Measurements from ENCODE around the gene DDX56. TPM values are rescaled to one million over a fixed set of nuclear protein-coding genes. Genes with fewer than 3 reads are reported as not detected.

The DDX56 gene
- total RNA-seq, 1 experiment from 2014 or later: 154 TPM

- peaks cover 20% of the 10 kb centered on the region for H3K36me3 ChIP-seq (ENCODE audit: control insufficient read depth, insufficient read depth, low read length)
- intact Hi-C loops (cut with micrococcal nuclease; ENCODE audit: unreplicated experiment): no loop called here
- no peak overlapping the region for H3K4me3 ChIP-seq (ENCODE audit: low read depth, low read length)
- H3K27me3 ChIP-seq (replicated peaks; ENCODE audit: control insufficient read depth, insufficient read depth, low read length): no peaks in the 10 kb centered on the region
- Mint-ChIP-seq H3K4me3 (ENCODE audit: unreplicated experiment) (no peak overlapping the region), H3K27me3 (ENCODE audit: insufficient read depth, unreplicated experiment) (no peaks in the 10 kb centered on the region), H3K27ac (ENCODE audit: unreplicated experiment) (no peak overlapping the region), H3K36me3 (ENCODE audit: insufficient read depth, unreplicated experiment) (peaks cover 91% of the 10 kb centered on the region), H3K9me3 (ENCODE audit: unreplicated experiment) (no peaks in the 10 kb centered on the region), H3K4me1 (ENCODE audit: low read depth, unreplicated experiment) (peaks cover 14% of the 10 kb centered on the region)
- no peak for DNase-seq
- H3K4me1 ChIP-seq: 0 out of 2 replicates have a peak, but pooled peaks cover 5% of the 10 kb centered on the region
- TF ChIP-seq CTCF (IDR thresholded peaks at IDR 0.05; ENCODE audit: insufficient read depth in 1 of 2, low read depth in 1 of 2, low read length in 1 of 2, severe bottlenecking in 1 of 2, unreplicated experiment in 1 of 2): no peak
- no peaks in the 10 kb centered on the region for H3K9me3 ChIP-seq
- POLR2A ChIA-PET: interaction anchor here (0.5 kb wide), 1 partner anchor 545 kb away, joined by 3 read pairs; no protein-coding TSS in a partner anchor
- BruUV-seq (replicated peaks): no TSS peak
- CTCF ChIA-PET: no interaction called here
Measured at GRCh38 chr7:44569959-44570358, 3.7 kb downstream of the DDX56 start.

GRCh38 chr7:44568771-44569560 is 4.7 kb downstream of the DDX56 start:
- H3K27ac Mint-ChIP-seq (ENCODE audit: unreplicated experiment): peak overlapping the region; percentile 12
- no peak for DNase-seq
- no peak overlapping the region for H3K4me3 Mint-ChIP-seq (ENCODE audit: unreplicated experiment)
- H3K27me3 ChIP-seq (replicated peaks; ENCODE audit: control insufficient read depth, insufficient read depth, low read length): no peaks in the 10 kb centered on the region
- peaks cover 7% of the 10 kb centered on the region for H3K4me1 Mint-ChIP-seq (ENCODE audit: low read depth, unreplicated experiment)
- H3K9me3 ChIP-seq: no peaks in the 10 kb centered on the region
- H3K36me3 ChIP-seq (ENCODE audit: control insufficient read depth, insufficient read depth, low read length): peaks cover 24% of the 10 kb centered on the region
- intact Hi-C loops (cut with micrococcal nuclease; ENCODE audit: unreplicated experiment): no loop called here
- CTCF ChIA-PET: no interaction called here
- H3K27me3 Mint-ChIP-seq (ENCODE audit: insufficient read depth, unreplicated experiment): no peaks in the 10 kb centered on the region
- BruUV-seq (replicated peaks): no TSS peak
- peaks cover 91% of the 10 kb centered on the region for H3K36me3 Mint-ChIP-seq (ENCODE audit: insufficient read depth, unreplicated experiment)
- no peaks in the 10 kb centered on the region for H3K4me1 ChIP-seq
- TF ChIP-seq CTCF (IDR thresholded peaks at IDR 0.05; ENCODE audit: insufficient read depth in 1 of 2, low read depth in 1 of 2, low read length in 1 of 2, severe bottlenecking in 1 of 2, unreplicated experiment in 1 of 2): no peak
- POLR2A ChIA-PET: interaction anchor here (0.5 kb wide), 2 partner anchors 281 to 546 kb away, joined by 3 to 4 read pairs; no protein-coding TSS in a partner anchor
- H3K9me3 Mint-ChIP-seq (ENCODE audit: unreplicated experiment): no peaks in the 10 kb centered on the region
- H3K4me3 ChIP-seq (ENCODE audit: low read depth, low read length): no peak overlapping the region

GRCh38 chr7:44567884-44568283 is 5.8 kb downstream of the DDX56 start:
- no peaks in the 10 kb centered on the region for H3K9me3 Mint-ChIP-seq (ENCODE audit: unreplicated experiment)
- intact Hi-C loops (cut with micrococcal nuclease; ENCODE audit: unreplicated experiment): no loop called here
- H3K4me3 ChIP-seq (ENCODE audit: low read depth, low read length): no peak overlapping the region
- peaks cover 8% of the 10 kb centered on the region for H3K4me1 ChIP-seq
- peak overlapping the region; percentile 12 for H3K27ac Mint-ChIP-seq (ENCODE audit: unreplicated experiment)
- ChIA-PET POLR2A (no interaction called here), CTCF (no interaction called here)
- H3K4me1 Mint-ChIP-seq (ENCODE audit: low read depth, unreplicated experiment): peaks cover 14% of the 10 kb centered on the region
- TF ChIP-seq CTCF (IDR thresholded peaks at IDR 0.05; ENCODE audit: insufficient read depth in 1 of 2, low read depth in 1 of 2, low read length in 1 of 2, severe bottlenecking in 1 of 2, unreplicated experiment in 1 of 2): no peak
- H3K4me3 Mint-ChIP-seq (ENCODE audit: unreplicated experiment): no peak overlapping the region
- peaks cover 26% of the 10 kb centered on the region for H3K36me3 ChIP-seq (ENCODE audit: control insufficient read depth, insufficient read depth, low read length)
- no peaks in the 10 kb centered on the region for H3K9me3 ChIP-seq
- no TSS peak for BruUV-seq (replicated peaks)
- no peaks in the 10 kb centered on the region for H3K27me3 Mint-ChIP-seq (ENCODE audit: insufficient read depth, unreplicated experiment)
- peaks cover 91% of the 10 kb centered on the region for H3K36me3 Mint-ChIP-seq (ENCODE audit: insufficient read depth, unreplicated experiment)
- DNase-seq: no peak
- no peaks in the 10 kb centered on the region for H3K27me3 ChIP-seq (replicated peaks; ENCODE audit: control insufficient read depth, insufficient read depth, low read length)
